SK-N-MC (cell line): ENCODE measurements around the gene PATL1.

ENCODE experiments used
- EZH2 ChIP-seq: fragments of 200-600 bp; sonication (generic); IDR thresholded peaks from one replicate; pipeline ENCODE4 v1.6.1; 2017; ENCODE audit warnings: antibody characterized with exemption
- FOXP2 ChIP-seq: optimal IDR thresholded peaks from 2 replicates; pipeline ENCODE3; 2011; ENCODE audit warnings: mild to moderate bottlenecking, moderate library complexity; ENCODE audit not compliant: insufficient read depth; ENCODE audit errors: extremely low read length, control extremely low read depth
- POLR2AphosphoS5 ChIP-seq: IDR thresholded peaks from 2 replicates; pipeline ENCODE4 v1.6.1; 2012; ENCODE audit warnings: mild to moderate bottlenecking, low read depth, low read length, borderline replicate concordance

DNA sequence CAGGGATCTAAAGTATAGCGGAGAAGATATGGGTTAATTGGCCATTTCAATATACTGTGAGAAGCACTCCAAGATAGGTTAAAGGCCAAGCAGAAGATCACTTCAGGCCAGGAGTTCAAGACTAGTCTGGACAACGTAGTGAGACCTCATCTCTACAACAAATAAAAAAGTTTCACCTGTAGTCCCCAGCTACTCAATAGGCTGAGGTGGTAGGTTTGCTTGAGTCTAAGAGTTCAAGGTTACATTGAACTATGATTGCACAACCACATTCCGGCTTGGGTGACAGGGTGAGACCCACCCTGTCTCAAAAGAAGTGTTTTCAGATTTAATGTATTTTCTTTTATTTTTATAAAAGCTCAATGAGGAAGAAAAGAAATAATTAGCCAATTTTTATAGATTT, 25.4 kb downstream of the PATL1 start:
- TF ChIP-seq EZH2 (no peak), POLR2AphosphoS5 (no peak), FOXP2 (no peak)
